ENCODE data around the gene TRIM46.
A peak's percentile ranks its signal among the peaks of the same experiment; 100 is the strongest.
"Not testable (repeated sequence)": the region's sequence is repeated elsewhere in the genome, so short reads cannot be mapped to it uniquely, and the experiment has no call there.

TRIM46 gene

GRCh38 chr1:155140630-155140953 lies 33.1 kb upstream of the TRIM46 start:
- Histone ChIP-seq H3K36me3 (peaks cover 27% of the 10 kb centered on the region), H3K27me3 (ENCODE audit: insufficient read depth, low read depth, severe bottlenecking) (peaks cover 11% of the 10 kb centered on the region), H3K27ac (peak overlapping the region; percentile 75), H3K9me3 (ENCODE audit: severe bottlenecking) (no peaks in the 10 kb centered on the region), H3K4me3 (ENCODE audit: low read depth, low read length) (peak overlapping the region; percentile 77)
- TF ChIP-seq, protein P1, sequence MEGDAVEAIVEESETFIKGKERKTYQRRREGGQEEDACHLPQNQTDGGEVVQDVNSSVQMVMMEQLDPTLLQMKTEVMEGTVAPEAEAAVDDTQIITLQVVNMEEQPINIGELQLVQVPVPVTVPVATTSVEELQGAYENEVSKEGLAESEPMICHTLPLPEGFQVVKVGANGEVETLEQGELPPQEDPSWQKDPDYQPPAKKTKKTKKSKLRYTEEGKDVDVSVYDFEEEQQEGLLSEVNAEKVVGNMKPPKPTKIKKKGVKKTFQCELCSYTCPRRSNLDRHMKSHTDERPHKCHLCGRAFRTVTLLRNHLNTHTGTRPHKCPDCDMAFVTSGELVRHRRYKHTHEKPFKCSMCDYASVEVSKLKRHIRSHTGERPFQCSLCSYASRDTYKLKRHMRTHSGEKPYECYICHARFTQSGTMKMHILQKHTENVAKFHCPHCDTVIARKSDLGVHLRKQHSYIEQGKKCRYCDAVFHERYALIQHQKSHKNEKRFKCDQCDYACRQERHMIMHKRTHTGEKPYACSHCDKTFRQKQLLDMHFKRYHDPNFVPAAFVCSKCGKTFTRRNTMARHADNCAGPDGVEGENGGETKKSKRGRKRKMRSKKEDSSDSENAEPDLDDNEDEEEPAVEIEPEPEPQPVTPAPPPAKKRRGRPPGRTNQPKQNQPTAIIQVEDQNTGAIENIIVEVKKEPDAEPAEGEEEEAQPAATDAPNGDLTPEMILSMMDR (IDR thresholded peaks at IDR 0.05; ENCODE audit: low read depth, low read length) = no peak
- no peak for DNase-seq

DNA sequence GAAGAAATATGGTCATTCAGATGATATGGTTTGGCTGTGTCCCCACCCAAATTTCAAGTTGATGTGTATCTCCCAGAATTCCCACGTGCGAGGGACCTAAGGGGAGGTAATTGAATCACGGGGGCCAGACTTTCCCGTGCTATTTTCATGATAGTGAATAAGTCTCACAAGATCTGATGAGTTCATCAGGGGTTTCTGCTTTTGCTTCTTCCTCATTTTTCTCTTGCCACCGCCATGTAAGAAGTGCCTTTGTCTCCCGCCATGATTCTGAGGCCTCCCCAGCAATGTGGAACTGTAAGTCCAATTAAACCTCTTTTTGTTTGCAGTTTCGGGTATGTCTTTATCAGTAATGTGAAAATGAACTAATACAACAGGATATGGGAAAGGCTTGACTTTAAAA lies 31.9 kb upstream of the TRIM46 start:
- Histone ChIP-seq H3K36me3 (peaks cover 27% of the 10 kb centered on the region), H3K9me3 (ENCODE audit: severe bottlenecking) (no peaks in the 10 kb centered on the region), H3K27ac (no peak overlapping the region), H3K4me3 (ENCODE audit: low read depth, low read length) (no peak overlapping the region), H3K27me3 (ENCODE audit: insufficient read depth, low read depth, severe bottlenecking) (peaks cover 11% of the 10 kb centered on the region)
- no peak for DNase-seq
- TF ChIP-seq, protein P1 (IDR thresholded peaks at IDR 0.05; ENCODE audit: low read depth, low read length) = no peak

DNA sequence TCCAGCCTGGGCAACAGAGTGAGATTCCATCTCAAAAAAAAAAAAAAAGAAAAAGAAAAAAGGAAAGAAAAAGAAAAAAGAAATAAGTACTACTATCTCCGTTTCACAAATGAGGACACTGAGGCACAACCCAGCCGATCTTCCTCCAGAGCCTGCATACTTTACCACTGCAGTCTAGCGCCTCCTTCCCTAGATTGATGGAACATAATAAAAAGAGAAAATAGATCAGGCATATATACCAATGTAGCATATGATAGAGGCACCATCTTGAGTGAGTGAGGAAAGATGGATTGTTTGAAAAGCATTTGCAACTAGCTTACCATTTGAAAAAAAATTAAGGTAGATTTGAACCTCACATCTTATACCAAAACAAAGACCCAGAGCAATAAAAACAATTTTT lies 28.2 kb upstream of the TRIM46 start:
- no peaks in the 10 kb centered on the region for H3K36me3 ChIP-seq
- H3K9me3 ChIP-seq (ENCODE audit: severe bottlenecking) = no peaks in the 10 kb centered on the region
- DNase-seq = no peak
- TF ChIP-seq, protein P1 (IDR thresholded peaks at IDR 0.05; ENCODE audit: low read depth, low read length) = peak; percentile 14; the same call in 1 of the 2 replicates
- peaks cover 11% of the 10 kb centered on the region for H3K27me3 ChIP-seq (ENCODE audit: insufficient read depth, low read depth, severe bottlenecking)
- H3K27ac ChIP-seq = no peak overlapping the region
- H3K4me3 ChIP-seq (ENCODE audit: low read depth, low read length) = no peak overlapping the region

GRCh38 chr1:155155996-155156643 lies 17.5 kb upstream of the TRIM46 start:
- H3K27ac ChIP-seq; H3K27me3 ChIP-seq (ENCODE audit: insufficient read depth, low read depth, severe bottlenecking); H3K4me3 ChIP-seq (ENCODE audit: low read depth, low read length); H3K36me3 ChIP-seq; DNase-seq; H3K9me3 ChIP-seq (ENCODE audit: severe bottlenecking): not testable (repeated sequence)

DNA sequence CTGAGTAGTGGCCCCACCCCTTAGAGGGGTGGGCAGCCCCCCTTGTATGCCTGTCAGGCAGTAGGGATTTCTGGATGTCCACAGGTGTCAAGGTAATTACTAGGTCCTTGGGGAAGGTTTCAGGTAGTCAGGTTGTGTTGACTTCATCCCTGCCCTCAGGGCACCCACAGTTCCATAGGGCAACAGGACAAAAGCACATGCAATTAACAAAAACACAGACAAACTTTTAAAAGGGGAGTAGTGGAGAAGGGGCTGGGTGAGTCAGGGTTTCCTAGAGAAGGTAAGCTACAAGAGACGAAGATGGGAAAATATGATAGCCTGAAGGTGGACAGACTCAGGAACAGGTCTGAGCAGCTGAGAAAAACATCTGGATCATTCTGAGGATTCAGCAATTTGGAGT lies 14.7 kb upstream of the TRIM46 start:
- no peak for DNase-seq
- TF ChIP-seq, protein P1 (IDR thresholded peaks at IDR 0.05; ENCODE audit: low read depth, low read length) = no peak
- no peaks in the 10 kb centered on the region for H3K27me3 ChIP-seq (ENCODE audit: insufficient read depth, low read depth, severe bottlenecking)
- H3K4me3 ChIP-seq (ENCODE audit: low read depth, low read length) = no peak overlapping the region
- peaks cover 3% of the 10 kb centered on the region for H3K9me3 ChIP-seq (ENCODE audit: severe bottlenecking)
- no peak overlapping the region for H3K27ac ChIP-seq
- H3K36me3 ChIP-seq = no peaks in the 10 kb centered on the region

DNA sequence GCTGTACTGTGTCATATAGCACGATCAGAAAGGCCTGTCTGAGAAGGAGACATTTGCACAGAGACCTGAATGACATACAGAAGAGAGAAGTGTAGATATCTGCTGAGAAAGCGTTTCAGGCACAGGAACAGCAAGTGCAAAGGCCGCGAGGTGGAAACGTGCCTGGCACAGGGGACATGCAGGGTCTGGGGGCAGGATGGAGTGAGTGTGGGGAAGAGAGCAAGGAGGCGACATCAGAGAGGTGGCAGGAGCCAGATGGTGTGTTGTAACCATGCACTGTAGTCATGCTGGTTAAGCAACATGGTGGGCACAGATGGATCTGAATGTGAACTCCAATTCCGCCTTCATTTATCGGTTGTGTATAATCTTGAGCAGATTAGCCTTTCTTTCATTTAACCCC lies 13.5 kb upstream of the TRIM46 start:
- TF ChIP-seq, protein P1 (IDR thresholded peaks at IDR 0.05; ENCODE audit: low read depth, low read length) = no peak
- DNase-seq = no peak
- no peaks in the 10 kb centered on the region for H3K36me3 ChIP-seq
- H3K9me3 ChIP-seq (ENCODE audit: severe bottlenecking) = peaks cover 5% of the 10 kb centered on the region
- no peak overlapping the region for H3K4me3 ChIP-seq (ENCODE audit: low read depth, low read length)
- H3K27me3 ChIP-seq (ENCODE audit: insufficient read depth, low read depth, severe bottlenecking) = no peaks in the 10 kb centered on the region
- H3K27ac ChIP-seq = no peak overlapping the region

GRCh38 chr1:155162631-155163030 lies 11.0 kb upstream of the TRIM46 start:
- H3K9me3 ChIP-seq (ENCODE audit: severe bottlenecking); H3K4me3 ChIP-seq (ENCODE audit: low read depth, low read length); H3K27me3 ChIP-seq (ENCODE audit: insufficient read depth, low read depth, severe bottlenecking); H3K36me3 ChIP-seq; H3K27ac ChIP-seq; DNase-seq: not testable (repeated sequence)

DNA sequence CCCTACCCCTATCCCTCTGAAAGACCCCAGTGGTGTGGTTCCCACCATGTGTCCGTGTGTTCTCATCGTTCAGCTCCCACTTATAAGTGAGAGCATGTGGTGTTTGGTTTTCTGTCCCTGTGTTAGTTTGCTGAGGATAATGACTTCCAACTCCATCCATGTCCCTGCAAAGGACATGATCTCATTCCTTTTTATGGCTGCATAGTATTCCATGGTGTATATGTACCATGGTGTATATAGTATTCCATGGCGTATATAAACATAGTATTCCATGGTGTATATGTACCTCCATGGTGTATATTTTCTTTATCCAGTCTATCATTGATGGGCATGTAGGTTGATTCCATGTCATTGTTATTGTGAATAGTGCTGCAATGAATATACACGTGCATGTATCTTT lies 9.9 kb upstream of the TRIM46 start:
- H3K27me3 ChIP-seq (ENCODE audit: insufficient read depth, low read depth, severe bottlenecking); H3K36me3 ChIP-seq; DNase-seq; H3K27ac ChIP-seq; H3K9me3 ChIP-seq (ENCODE audit: severe bottlenecking); H3K4me3 ChIP-seq (ENCODE audit: low read depth, low read length): not testable (repeated sequence)

GRCh38 chr1:155164625-155165024 lies 9.0 kb upstream of the TRIM46 start:
- not testable (repeated sequence) for H3K27me3 ChIP-seq (ENCODE audit: insufficient read depth, low read depth, severe bottlenecking); DNase-seq; H3K9me3 ChIP-seq (ENCODE audit: severe bottlenecking); H3K4me3 ChIP-seq (ENCODE audit: low read depth, low read length); H3K36me3 ChIP-seq; H3K27ac ChIP-seq

All from WERI-Rb-1 (cell line).